NOMO-1 (cell line): ENCODE results near the gene TCF3.
A peak's percentile ranks its signal among the peaks of the same experiment; 100 is the strongest.
"Not testable (repeated sequence)": the region's sequence is repeated elsewhere in the genome, so short reads cannot be mapped to it uniquely, and the experiment has no call there.

Source experiments
- DNase-seq, 2 experiments: peaks; one replicate each; lab custom pipeline; 2025; ENCODE audit not compliant: unreplicated experiment in 2 of 2; lab: John Stamatoyannopoulos, UW

TCF3 gene

DNA sequence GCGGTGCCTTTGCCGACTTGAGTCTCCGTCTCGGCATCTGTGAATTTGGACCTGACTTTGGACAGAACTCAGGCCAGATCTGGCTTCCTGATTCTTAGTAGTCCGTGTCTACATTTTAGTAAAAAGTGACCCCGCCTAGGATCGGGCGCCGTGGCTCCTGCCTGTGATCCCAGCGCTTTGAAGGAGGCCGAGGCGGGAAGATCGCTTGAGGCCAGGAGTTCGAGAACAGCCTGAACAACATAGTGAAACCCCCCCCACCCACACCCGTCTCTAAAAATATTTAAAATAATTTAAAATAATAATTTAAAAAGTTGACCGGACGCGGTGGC is 849 bp upstream of the TCF3 start:
- peak; percentile 53 to 82 for DNase-seq

DNA sequence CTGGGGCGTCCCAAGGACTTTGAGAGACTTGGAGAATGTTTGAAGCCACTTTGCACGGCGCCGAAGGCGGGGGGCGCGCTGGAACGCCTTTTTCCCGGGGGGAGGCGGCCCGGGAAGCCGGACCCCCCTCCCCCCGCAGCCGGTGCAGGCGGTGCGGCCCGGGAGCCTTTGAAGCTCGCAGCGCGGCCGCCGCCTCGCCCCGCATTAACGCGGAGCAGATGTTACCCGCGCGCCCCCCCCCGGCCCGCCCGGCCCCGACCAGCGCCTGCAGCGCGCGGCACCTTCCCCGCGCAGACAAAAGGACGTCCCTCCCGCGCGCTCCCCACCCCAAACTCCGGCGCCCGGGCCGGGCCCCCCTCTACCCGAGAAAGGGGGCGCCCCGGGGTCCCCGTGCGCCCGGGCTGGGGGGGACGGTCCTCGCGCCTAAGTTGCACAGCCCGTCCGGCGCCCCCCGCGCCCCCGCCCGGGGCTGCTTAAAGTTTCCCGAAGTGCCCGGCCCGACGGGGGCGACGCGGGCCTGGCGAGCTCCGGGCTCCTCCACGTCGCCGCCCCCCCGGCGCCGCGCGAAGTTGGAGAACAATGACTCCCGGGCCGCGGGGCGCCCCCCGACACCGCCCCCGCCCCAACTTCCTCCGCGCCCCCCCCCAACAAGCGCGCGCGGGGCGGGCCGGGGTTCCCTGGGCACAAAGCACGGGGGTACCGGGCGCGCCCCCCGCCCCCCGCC is 685 bp downstream of the TCF3 start:
- peak; percentile 20 to 25 for DNase-seq

DNA sequence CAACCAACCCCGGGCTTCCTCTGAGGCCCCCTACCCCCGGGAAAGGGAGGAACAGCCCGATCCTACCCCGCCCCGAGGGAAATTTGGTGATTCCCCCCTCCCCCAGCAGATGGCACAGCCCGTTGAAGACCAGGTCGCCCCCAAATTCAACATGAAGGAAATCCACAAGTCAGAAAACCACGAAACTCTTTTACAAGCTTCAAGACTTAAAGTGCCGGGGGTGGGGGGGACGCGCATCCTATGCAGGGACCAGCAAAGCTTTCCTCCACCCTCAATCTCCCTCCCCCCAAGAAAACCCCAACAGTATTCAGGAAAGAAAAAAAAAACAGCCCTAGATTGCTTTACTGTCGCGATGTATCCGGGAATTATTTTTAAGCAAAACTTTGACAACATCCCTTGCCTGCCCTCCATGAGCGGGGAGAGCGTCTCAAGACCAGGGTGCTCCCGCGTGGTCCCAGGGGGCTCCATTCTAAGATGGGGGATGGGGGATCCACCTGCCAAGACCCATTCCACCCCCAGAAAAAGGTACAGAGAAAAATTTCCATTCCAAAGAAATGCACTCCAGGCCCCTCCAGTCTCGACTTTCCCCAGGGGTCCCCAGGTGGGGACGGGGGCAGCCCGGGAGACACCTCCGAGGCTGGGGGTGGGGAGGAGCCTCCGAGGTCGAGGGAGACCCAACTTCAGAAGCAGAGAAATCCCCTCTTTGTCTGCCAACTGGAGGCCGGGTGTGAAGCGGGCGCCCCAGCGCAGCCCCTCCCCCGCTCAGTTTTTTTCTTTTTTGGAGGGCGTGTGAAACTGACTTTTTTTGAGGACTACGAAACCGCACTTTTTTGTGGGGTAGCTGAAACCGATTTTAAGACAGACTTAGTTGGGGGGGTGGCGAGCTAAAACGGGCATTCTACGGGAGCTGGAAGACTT is 1.5 kb downstream of the TCF3 start:
- DNase-seq = peak; percentile 18 to 33

DNA sequence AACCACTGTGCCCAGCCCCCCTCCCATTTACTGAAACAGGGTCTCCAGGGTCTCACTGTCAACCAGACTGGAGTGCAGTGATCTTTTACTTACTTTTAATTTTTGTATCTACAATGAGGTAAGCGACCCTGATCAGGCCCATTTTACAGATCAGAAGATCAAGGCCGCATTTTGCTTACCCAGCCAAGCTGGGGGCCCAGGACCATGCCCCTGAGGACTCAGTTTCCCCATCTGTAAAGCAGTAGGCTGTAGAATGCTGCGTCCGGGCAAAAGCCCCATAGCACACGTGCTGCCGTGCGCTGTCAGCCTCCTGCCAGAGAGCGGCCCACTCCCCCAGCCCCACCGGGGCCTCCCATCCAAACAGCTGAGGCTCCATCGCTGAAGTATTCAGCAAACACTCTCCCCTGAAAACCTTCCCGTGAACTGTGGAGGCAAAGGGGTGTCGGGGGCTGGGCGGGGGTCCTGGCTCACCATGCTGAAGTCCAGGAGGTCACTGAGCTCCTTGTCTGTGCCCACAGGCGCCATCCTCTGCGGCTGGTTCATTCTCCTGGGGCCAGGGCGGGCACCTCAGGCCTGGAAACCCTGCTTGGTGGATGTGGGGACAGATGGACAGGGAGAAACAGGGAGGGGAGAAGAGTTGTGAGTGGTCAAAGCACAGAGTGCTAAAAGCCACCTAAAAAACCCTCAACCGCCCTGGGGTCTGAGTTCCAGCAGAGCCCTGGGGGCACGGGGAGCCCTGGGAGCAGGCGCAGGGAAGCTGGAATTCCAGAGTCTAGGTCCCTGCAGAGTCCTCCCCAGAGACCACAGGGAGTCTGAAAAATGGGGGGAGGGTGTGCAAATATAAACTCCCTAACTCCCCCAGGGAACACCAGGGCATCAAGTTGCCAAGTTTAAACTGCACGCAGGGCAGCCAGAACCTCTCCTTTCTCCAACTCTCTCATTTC is 2.4 kb downstream of the TCF3 start:
- no peak for DNase-seq

DNA sequence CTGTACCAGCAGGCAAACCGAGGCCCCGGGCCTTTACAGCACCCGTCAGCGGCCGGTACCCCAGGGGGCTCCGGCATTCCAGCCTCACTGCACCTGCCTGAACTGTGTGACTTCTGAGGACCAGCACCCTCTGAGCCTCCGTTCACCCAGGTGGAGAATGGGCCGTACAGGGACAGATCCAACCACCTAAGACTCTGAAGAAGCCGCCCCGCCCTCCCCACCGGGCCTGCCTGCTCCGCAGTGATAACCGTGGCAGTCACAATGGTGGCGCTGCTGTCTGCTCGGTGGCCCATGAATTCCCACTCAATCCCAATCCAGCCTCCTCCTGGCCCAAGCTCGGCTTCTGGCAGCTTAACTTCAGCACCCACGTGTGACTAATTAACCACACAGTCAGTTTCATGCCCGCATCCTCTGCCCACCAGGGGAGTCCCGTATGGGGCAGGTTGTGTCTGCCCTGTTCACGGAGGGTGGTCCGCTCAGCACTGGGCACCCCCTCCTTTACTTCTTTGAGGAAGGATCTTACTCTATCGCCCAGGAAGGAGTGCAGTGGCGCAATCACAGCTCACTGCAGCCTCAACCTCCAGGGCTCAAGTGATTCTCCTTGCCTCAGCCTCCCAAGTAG is 3.4 kb downstream of the TCF3 start:
- DNase-seq = no peak

DNA sequence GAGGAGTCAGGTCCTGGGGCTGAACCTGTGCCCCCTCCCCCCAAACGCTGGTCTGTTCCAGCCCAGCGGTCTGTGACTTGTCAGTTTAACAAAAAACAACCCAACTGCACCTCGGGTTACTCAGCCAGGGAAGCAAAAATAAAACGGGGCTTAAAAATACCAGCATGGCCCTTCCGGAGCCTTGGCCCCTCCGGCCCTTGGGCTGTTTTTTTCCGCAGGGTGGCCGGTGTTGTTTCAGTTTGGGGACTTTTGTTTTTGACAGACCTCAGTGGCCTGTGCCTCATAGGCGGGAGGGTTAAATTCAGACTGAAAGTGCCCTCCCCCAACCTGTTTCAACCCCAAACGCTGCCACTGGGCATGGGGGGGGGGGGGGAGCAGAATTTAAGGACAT is 4.0 kb downstream of the TCF3 start:
- no peak for DNase-seq

DNA sequence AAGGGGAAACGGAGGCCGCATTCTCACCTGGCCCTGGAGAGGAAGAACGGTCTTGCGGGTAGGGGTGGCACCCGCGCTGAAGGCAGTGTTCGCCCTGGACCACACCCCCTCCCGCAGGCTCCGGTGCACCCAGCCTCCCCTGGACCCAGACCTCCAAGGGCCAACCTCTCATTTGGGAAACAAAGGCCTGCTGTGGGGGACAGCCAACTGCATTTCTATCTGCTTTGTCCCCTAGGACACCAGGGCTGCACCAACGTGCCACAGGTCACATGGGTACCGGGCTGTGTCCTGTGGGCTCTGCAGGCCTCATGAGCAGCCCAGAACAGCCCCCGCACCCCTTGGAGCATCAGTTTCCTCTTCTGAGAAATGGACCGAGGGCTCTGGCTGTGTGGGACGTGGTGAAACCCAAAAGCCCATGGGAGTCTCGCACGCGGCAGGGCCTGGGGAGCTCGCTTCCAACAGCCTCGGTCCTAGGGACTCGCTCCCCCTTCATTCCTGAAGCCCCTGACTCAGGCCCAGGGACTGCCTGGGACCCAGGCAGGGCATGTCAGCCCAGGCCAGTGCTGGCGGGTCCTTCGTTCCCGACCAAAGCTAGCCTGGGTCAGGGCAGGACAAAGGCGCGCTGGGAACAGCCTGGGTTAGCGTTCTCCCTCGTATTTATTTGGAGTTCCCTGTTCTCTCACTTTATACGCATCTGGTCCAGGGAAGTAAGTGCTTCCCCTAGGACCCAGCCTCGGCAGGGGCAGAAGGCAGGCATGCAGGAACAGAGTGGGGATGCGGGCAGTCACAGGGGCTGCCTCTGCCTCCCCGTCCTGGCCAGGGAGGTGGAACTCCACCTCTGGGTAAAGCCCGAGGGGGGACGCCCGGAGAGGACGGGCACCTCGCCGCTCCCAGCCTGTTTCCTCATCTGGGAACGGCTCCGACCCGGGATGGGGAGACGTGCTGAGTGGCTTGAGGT is 4.6 kb downstream of the TCF3 start:
- DNase-seq = no peak

DNA sequence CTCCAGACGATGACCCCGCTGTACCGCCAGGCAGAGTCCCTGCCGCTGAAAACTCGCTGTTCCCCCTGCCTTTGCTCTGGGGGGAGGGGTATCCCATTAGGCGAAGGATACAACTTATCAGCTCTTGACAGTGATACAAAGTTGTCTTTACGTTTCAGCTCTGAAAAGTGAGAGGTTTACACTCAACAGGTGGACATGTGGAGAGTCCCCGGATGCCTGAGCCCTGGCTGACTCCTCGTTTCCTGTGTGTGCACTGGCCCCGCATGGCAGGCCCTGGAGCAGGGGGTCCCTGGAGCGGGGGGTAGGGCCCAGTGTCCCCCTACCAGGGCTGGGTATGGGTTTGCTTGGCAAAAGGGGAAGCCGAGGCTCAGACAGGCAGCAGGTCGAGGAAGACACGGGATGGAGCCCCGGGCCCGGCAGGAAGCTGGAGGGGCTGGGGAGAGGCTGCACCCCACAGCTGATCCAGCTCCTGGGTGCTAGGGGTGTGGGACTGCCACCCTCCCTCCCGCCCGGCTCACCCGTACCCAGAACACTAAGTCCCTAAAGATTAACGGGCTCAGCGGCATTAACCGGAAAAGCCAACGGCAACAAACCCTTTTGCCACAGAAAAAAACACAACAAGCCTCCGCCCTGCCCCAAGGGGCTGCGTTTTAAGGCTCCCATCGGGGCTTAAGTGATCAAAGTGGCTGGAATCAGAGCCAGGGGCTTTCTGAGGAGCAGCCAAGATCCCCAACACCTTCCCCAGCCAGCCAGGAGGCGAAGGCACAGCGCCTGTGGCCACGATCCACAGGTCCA is 5.6 kb downstream of the TCF3 start:
- no peak for DNase-seq

DNA sequence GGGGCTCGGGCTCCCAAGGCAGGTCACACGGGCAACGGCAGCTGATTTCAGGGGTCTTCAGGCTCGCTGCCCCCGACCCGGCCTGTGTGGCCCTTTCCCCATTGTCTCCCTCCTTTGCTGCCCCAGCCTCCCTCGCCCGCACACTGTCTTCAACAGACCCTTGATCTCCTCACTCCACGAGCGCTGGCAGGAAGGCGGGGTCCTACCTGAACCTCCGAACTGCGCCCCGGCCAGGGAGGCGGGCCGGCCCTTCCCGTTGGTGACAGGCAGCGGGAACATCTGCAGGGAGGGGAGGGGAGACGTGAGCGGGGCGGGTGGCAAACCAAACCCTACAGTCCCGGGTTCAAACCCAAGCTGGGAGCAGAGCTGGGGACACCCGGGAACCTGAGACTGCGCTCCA is 6.3 kb downstream of the TCF3 start:
- no peak for DNase-seq

DNA sequence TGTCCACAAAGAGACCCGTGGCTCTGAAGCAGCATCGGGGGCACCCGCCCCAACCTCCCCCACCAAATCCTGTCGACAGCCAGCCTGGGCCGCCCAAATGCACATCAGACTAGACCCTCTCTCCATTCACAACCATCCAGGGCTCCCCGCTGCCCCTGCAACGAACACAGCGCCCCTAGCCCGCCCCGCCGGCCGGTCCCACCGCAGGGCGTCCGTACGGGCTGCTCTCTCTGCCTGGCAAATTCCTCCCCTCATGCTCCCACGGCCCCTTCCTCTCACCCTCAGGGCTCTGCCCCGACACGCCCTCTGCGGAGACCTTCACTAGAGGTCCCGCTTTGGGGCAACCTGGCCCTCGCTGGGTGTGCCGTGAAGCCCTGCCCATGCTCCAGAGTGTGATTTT is 7.1 kb downstream of the TCF3 start:
- DNase-seq = no peak

DNA sequence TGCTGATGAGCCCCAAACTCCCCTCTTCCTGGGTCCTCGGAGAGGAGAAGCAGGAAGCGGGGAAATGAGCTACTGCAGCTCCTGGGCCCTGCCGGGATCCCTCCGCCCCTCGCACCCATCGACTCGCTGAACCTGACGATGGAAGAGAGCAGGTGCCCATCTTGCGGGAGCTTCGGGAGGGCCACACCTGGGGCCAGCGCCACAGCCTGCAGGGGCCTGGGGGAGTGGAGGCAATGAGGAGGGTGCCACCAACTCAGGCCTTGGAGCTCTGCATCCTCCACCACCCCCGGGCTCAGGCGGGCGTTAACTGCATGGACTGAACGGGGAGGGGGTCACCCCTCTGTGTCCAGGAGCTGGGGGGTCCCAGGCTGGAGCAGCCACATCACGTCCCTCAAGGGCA is 8.3 kb downstream of the TCF3 start:
- no peak for DNase-seq

DNA sequence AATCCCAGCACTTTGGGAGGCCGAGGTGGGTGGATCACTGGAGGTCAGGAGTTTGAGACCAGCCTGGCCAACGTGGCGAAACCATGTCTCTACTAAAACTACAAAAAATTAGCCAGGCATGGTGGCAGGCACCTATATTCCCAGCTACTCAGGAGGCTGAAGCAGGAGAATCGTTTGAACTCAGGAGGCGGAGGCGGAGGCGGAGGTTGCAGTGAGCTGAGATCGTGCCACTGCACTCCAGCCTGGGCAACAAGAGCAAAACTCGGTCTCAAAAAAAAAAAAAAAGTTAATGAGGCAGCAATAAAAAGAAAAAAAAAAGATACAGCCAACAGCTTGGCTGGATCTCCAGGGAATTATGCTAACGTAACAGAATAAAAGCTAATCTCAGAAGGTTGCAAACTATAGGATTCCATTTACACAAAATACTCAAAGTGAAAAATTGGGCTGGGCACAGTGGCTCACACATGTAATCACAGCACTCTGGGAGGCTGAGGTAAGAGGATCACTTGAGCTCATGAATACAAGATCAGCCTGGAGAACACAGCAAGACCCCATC is 11.4 kb downstream of the TCF3 start:
- not testable (repeated sequence) for DNase-seq

DNA sequence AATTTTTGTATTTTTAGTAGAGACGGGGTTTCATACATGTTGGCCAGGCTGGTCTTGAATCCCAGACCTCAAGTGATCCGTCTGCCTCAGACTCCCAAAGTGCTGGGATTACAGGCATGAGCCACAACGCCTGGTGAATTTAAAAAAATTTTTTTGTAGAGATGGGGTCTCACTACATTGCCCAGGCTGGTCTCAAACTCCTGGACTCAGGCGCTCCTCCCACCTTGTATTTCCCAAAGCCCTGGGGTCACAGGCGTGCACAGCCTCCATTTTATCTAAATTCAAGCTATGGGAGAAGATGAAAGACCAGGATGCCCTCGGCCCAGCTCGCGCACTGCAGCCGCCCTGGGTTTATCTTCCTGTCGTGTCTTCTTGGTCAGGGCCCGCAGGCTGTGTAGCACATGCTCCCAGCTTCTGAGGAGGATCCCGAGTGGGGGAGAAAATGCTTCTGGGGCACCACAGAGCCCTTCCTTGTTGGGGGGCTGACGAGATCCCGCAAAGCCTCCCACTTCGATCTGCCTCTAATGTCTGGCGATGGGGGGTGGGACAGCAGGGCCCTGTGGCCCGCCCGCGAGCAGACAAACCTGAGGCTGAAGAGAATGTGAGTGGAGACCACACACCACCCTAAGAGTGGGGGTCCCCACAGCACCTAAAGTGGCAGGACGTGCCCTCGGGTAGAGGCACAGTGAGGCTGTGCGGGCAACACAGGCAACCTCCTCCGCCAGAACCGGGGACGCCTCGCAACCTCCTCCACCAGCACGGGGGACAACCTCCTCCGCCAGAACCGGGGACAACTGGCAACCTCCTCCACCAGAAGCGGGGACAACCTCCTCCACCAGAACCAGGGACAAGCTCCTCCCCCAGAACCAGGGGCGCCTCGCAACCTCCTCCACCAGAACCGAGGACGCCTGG is 15.8 kb downstream of the TCF3 start:
- DNase-seq = no peak

DNA sequence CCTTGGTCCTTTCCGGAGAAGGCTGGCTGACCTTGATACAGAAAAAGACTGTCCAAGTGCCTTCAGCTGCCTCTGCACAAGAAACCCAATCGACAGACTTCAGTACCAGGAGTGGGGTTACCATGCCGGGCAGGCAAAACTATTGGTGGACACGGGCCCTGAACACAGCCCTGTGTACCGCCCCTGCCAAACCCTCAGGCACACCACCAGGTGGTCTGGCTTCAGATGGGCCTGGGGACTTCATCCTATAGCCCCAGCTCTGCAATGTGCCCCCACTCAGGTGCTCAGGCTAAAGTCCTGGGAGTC is 17.5 kb downstream of the TCF3 start:
- no peak for DNase-seq

DNA sequence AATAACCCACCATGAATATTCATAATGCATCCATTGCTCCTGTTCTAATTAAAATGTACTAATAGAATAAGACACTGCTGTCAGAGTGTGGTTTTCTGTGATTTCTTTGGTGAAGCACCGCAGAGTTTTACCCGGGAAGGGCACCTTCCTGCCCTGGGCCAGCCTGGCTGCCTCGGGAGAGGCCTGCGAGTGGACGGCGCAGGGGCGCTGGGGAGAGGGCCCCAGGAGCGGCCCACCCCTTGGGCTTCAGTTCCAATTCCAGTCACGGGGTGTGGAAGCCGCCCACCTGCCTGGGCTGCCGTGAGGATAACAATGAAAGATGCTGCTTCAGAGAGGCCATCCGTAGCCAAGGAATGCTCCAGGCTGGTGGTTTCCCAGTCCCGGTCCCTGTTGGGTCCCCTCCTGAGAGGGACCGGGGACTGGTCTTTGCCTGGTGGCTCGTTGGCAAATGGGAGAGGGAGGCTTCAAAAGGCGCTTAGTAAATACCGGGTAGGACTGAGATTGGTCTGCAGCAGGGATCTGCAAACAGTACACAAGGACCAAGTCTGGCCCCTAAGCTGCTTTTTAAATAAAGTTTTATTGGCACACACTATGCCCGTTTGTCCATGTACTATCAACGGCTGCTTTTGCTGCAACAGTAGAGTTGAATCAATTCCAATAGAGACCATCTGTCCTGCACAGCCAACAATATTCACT is 18.0 kb downstream of the TCF3 start:
- DNase-seq = no peak

DNA sequence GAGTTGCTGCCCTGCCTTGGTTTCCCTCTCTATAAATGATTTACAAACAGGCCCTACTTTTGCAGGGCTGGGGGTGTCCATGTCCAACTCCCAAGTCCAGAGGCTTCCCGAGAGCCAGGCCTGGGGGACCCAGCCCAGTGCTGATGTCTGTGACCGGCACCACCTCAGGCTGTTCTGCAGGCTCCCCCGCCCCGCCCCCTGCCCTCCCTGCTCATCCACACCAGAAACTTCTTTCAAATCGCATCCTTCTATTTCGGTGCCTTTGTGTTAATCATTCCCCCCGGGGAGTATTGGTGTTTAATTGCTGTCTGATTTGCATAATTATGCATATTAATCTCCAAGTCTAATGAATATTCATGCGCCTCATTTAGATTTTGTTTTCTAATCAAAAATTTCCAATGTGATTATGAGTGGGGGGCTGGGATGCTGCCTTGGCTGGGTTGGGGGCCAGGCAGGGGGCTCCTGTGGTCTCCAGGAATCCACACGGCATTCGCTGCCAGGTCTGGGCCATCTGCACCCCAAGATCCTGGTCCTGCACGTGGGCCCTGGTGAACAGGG is 19.1 kb downstream of the TCF3 start:
- DNase-seq = no peak
